Neural cell (in vitro differentiated cells): ENCODE data around the gene COL25A1. TPM values are rescaled to one million over a fixed set of nuclear protein-coding genes. Genes with fewer than 3 reads are reported as not detected.

ENCODE experiments used
- H2AFZ ChIP-seq: fragments of 200-600, 300-800 bp; sonication (generic), shearing (Covaris generic); 2 replicates; pipeline ENCODE4 v1.6.0; 2014; ENCODE audit warnings: low read depth, mild to moderate bottlenecking, antibody characterized with exemption, low read length, moderate library complexity
- H3F3A ChIP-seq: fragments of 200-600 bp; shearing (Covaris generic); 2 replicates; pipeline ENCODE4 v1.6.1; 2016; ENCODE audit warnings: mild to moderate bottlenecking, moderate library complexity, mixed read lengths, antibody characterized with exemption, low read length; ENCODE audit not compliant: insufficient read depth, poor library complexity, severe bottlenecking
- H3K27ac ChIP-seq: fragments of 200-600, 300-800 bp; sonication (generic), shearing (Covaris generic); 2 replicates; pipeline ENCODE4 v1.5.1; 2014; ENCODE audit warnings: mild to moderate bottlenecking, low read length, moderate library complexity
- H3K27me3 ChIP-seq: fragments of 300-800, 200-600 bp; sonication (generic), shearing (Covaris generic); 2 replicates; pipeline ENCODE4 v1.6.0; 2014; ENCODE audit warnings: mild to moderate bottlenecking, low read depth, low read length, moderate library complexity; ENCODE audit not compliant: insufficient read depth
- H3K36me3 ChIP-seq: fragments of 300-800, 200-600 bp; sonication (generic), shearing (Covaris generic); 2 replicates; pipeline ENCODE4 v1.5.1; 2014; ENCODE audit warnings: mild to moderate bottlenecking, antibody characterized with exemption, low read length, moderate library complexity; ENCODE audit not compliant: insufficient read depth
- H3K4me2 ChIP-seq: fragments of 300-800, 200-600 bp; sonication (generic), shearing (Covaris generic); 2 replicates; pipeline ENCODE4 v1.6.0; 2014; ENCODE audit warnings: mild to moderate bottlenecking, low read length
- H3K4me3 ChIP-seq: fragments of 300-800, 200-600 bp; sonication (generic), shearing (Covaris generic); 2 replicates; pipeline ENCODE4 v1.5.1; 2014; ENCODE audit warnings: mild to moderate bottlenecking, low read length, moderate library complexity
- H3K79me2 ChIP-seq: fragments of 200-600 bp; shearing (Covaris generic); replicated peaks from 2 replicates; pipeline ENCODE4 v1.6.0; 2014; ENCODE audit warnings: mild to moderate bottlenecking, low read length, moderate library complexity; ENCODE audit not compliant: insufficient read depth
- H3K9ac ChIP-seq: fragments of 300-800, 200-600 bp; sonication (generic), shearing (Covaris generic); 2 replicates; pipeline ENCODE4 v1.6.1; 2016; ENCODE audit warnings: mild to moderate bottlenecking, low read length, mixed read lengths
- H3K9me2 ChIP-seq: fragments of 200-600 bp; shearing (Covaris generic); 2 replicates; pipeline ENCODE4 v1.6.1; 2016; ENCODE audit warnings: mild to moderate bottlenecking, low read length, mixed read lengths; ENCODE audit not compliant: insufficient read depth
- H3K9me3 ChIP-seq: fragments of 200-600, 300-800 bp; sonication (generic), shearing (Covaris generic); 2 replicates; pipeline ENCODE4 v1.6.1; 2016; ENCODE audit warnings: mild to moderate bottlenecking, mixed run types, low read length, moderate library complexity, mixed read lengths
- H4K20me1 ChIP-seq: fragments of 200-600 bp; shearing (Covaris generic); 2 replicates; pipeline ENCODE4 v1.6.1; 2016; ENCODE audit warnings: mild to moderate bottlenecking, mixed run types; ENCODE audit not compliant: insufficient read depth
- CTCF ChIP-seq: fragments of 450-650 bp; IDR thresholded peaks from 2 replicates; pipeline ENCODE4 v1.5.1; 2014; ENCODE audit warnings: antibody characterized with exemption, mild to moderate bottlenecking, moderate library complexity; ENCODE audit not compliant: poor library complexity, severe bottlenecking
- EP300 ChIP-seq: fragments of 450-650 bp; conservative IDR thresholded peaks from 2 replicates; pipeline ENCODE4 v1.6.1; 2014; ENCODE audit warnings: antibody characterized with exemption, mild to moderate bottlenecking, moderate library complexity; ENCODE audit not compliant: poor library complexity, severe bottlenecking
- EZH2 ChIP-seq: fragments of 200-600, 300-800 bp; shearing (Covaris generic), sonication (generic); IDR thresholded peaks from 2 replicates; pipeline ENCODE4 v1.6.1; 2014; ENCODE audit warnings: antibody characterized with exemption, low read length, borderline replicate concordance, mild to moderate bottlenecking; ENCODE audit not compliant: insufficient read depth, poor library complexity, severe bottlenecking
- MXI1 ChIP-seq: fragments of 450-650 bp; conservative IDR thresholded peaks from 2 replicates; pipeline ENCODE4 v1.6.1; 2014; ENCODE audit warnings: antibody characterized with exemption, mild to moderate bottlenecking; ENCODE audit not compliant: poor library complexity, severe bottlenecking
- POLR2AphosphoS5 ChIP-seq: IDR thresholded peaks from 2 replicates; pipeline ENCODE4 v1.6.1; 2012
- RAD21 ChIP-seq: fragments of 450-650 bp; conservative IDR thresholded peaks from 2 replicates; pipeline ENCODE4 v1.6.1; 2014; ENCODE audit warnings: antibody characterized with exemption, mild to moderate bottlenecking, moderate library complexity
- SMC3 ChIP-seq: fragments of 450-650 bp; conservative IDR thresholded peaks from 2 replicates; pipeline ENCODE4 v1.6.1; 2014; ENCODE audit warnings: antibody characterized with exemption, mild to moderate bottlenecking, moderate library complexity; ENCODE audit not compliant: poor library complexity
- TAF1 ChIP-seq: IDR thresholded peaks from 2 replicates; pipeline ENCODE4 v1.6.1; 2012; ENCODE audit warnings: low read depth
- polyA plus RNA-seq: library from polyadenylated mRNA; depleted of rRNA; stranded (reverse); fragments of >200 nt; gene quantifications from 2 replicates; pipeline ENCODE4 v1.2.3, GENCODE V29; 2014
- TF ChIP-seq, protein P1 (sequence below): IDR thresholded peaks from 2 replicates; pipeline ENCODE4 v1.6.1; 2012; ENCODE audit warnings: borderline replicate concordance

COL25A1 gene
- polyA plus RNA-seq, 1 donor from 2014 or later: 32.3 TPM

DNA sequence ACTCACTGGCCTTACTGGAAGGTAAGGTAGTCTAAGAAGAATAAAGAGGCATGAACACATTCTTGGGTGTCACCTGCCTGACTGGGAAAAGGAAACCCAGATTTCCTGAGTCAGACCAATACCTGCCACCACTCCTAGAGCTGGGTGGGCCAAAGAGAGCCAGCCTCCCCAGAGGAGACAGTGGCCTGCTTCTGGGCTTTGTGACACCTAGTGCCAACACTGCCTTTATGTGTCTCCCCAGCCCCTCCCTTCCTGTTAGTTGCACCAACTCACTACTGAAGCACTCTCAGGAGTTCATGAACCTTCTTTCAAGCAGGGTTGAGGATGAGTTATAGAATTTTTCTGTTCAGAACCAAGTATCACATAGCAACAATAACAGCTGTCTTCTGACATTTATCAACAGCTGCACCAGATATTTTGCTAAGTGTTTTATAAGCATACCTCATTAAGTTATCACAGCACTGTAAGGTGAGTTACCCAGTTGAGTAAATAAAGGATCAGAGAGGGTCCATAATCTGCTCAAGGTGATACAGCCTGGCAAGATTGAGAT is 462.0 kb downstream of the COL25A1 start:
- H3K4me2 ChIP-seq: no peak overlapping the region
- H3K4me3 ChIP-seq: no peak overlapping the region
- no peaks in the 10 kb centered on the region for H3K27me3 ChIP-seq
- H3K27ac ChIP-seq: no peak overlapping the region
- no peaks in the 10 kb centered on the region for H4K20me1 ChIP-seq
- no peak overlapping the region for H3K9ac ChIP-seq
- no peaks in the 10 kb centered on the region for H3K9me2 ChIP-seq
- no peaks in the 10 kb centered on the region for H3K79me2 ChIP-seq
- no peak for TF ChIP-seq SMC3
- TF ChIP-seq MXI1: no peak
- no peak for TF ChIP-seq EZH2
- no peak for TF ChIP-seq RAD21
- TF ChIP-seq EP300: no peak
- TF ChIP-seq POLR2AphosphoS5: no peak
- TF ChIP-seq, protein P1, sequence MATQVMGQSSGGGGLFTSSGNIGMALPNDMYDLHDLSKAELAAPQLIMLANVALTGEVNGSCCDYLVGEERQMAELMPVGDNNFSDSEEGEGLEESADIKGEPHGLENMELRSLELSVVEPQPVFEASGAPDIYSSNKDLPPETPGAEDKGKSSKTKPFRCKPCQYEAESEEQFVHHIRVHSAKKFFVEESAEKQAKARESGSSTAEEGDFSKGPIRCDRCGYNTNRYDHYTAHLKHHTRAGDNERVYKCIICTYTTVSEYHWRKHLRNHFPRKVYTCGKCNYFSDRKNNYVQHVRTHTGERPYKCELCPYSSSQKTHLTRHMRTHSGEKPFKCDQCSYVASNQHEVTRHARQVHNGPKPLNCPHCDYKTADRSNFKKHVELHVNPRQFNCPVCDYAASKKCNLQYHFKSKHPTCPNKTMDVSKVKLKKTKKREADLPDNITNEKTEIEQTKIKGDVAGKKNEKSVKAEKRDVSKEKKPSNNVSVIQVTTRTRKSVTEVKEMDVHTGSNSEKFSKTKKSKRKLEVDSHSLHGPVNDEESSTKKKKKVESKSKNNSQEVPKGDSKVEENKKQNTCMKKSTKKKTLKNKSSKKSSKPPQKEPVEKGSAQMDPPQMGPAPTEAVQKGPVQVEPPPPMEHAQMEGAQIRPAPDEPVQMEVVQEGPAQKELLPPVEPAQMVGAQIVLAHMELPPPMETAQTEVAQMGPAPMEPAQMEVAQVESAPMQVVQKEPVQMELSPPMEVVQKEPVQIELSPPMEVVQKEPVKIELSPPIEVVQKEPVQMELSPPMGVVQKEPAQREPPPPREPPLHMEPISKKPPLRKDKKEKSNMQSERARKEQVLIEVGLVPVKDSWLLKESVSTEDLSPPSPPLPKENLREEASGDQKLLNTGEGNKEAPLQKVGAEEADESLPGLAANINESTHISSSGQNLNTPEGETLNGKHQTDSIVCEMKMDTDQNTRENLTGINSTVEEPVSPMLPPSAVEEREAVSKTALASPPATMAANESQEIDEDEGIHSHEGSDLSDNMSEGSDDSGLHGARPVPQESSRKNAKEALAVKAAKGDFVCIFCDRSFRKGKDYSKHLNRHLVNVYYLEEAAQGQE: no peak
- TF ChIP-seq TAF1: no peak
- TF ChIP-seq CTCF: no peak
- no peaks in the 10 kb centered on the region for H3K9me3 ChIP-seq
- H3K36me3 ChIP-seq: no peaks in the 10 kb centered on the region
- H2AFZ ChIP-seq: no peak overlapping the region
- no peaks in the 10 kb centered on the region for H3F3A ChIP-seq

GRCh38 chr4:108839333-108839732 is 463.1 kb downstream of the COL25A1 start:
- Histone ChIP-seq H3F3A (no peaks in the 10 kb centered on the region), H3K79me2 (no peaks in the 10 kb centered on the region), H3K4me3 (no peak overlapping the region), H3K27ac (no peak overlapping the region), H2AFZ (no peak overlapping the region), H4K20me1 (no peaks in the 10 kb centered on the region), H3K4me2 (no peak overlapping the region), H3K9me3 (no peaks in the 10 kb centered on the region), H3K9me2 (no peaks in the 10 kb centered on the region), H3K27me3 (no peaks in the 10 kb centered on the region), H3K36me3 (no peaks in the 10 kb centered on the region), H3K9ac (no peak overlapping the region)
- TF ChIP-seq CTCF (no peak), RAD21 (no peak), EZH2 (no peak), EP300 (no peak), POLR2AphosphoS5 (no peak), SMC3 (no peak), TAF1 (no peak), MXI1 (no peak)
- TF ChIP-seq, protein P1: no peak
